Measurements from ENCODE around the gene GPATCH8. TPM values are rescaled to one million over a fixed set of nuclear protein-coding genes. Genes with fewer than 3 reads are reported as not detected.

GPATCH8 gene
- total RNA-seq, 2 experiments from 2014 or later: 76.0 to 76.9 TPM

GRCh38 chr17:44464037-44464436, 39.2 kb downstream of the GPATCH8 start:
- Mint-ChIP-seq H3K27ac (peak overlapping the region; percentile 1), H3K4me3 (no peak overlapping the region), H3K9me3 (no peaks in the 10 kb centered on the region), H3K27me3 (no peaks in the 10 kb centered on the region), H3K36me3 (ENCODE audit: low read depth) (peaks cover 67% of the 10 kb centered on the region), H3K4me1 (ENCODE audit: low read depth) (peaks cover 47% of the 10 kb centered on the region)
- Histone ChIP-seq H3K4me3 (ENCODE audit: low read length) (no peak overlapping the region), H3K36me3 (ENCODE audit: insufficient read depth, low read length) (peaks cover 18% of the 10 kb centered on the region), H3K27ac (ENCODE audit: low read depth in 1 of 2, low read length in 2 of 2) (no peak overlapping the region), H3K9me3 (ENCODE audit: control insufficient read depth in 1 of 2, insufficient read depth in 1 of 2, low read length in 2 of 2) (no peaks in the 10 kb centered on the region), H3K4me1 (ENCODE audit: insufficient read depth, low read length) (no peaks in the 10 kb centered on the region), H3K27me3 (ENCODE audit: control insufficient read depth in 1 of 2, insufficient read depth in 2 of 2, low read length in 2 of 2) (no peaks in the 10 kb centered on the region)
- DNase-seq: no peak
- intact Hi-C loops (cut with DNase I, micrococcal nuclease): no loop called here
- ChIA-PET POLR2A (no interaction called here), CTCF (interaction anchor here (1.1 to 1.2 kb wide), 2 partner anchors 13 to 19 kb away, joined by 3 to 5 read pairs; no protein-coding TSS in a partner anchor)
- no peak for ATAC-seq (ENCODE audit: poor library complexity)
- TF ChIP-seq CTCF (IDR thresholded peaks at IDR 0.05): no peak

DNA sequence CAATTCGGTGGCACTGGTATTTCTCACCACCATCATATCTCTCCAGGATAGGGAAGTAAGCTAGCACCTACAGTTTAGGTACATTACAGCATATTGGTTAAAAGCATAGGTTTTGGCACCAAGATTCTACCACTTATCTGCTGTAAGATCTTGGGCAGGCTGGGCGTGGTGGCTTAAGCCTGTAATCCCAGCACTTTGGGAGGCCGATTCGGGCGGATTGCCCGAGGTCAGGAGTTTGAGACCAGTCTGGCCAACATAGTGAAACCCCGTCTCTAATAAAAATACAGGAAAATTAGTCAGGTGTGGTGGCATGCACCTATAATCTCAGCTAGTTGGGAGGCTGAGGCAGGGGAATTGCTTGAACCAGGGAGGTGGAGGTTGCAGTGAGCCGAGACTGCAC, 51.4 kb downstream of the GPATCH8 start:
- CTCF ChIA-PET: interaction anchor here (1.7 kb wide), 1 partner anchor 13 kb away, joined by 5 read pairs; no protein-coding TSS in a partner anchor
- Mint-ChIP-seq H3K4me1 (ENCODE audit: low read depth) (peaks cover 33% of the 10 kb centered on the region), H3K27ac (no peak overlapping the region)

GRCh38 chr17:44451016-44451627, 52.1 kb downstream of the GPATCH8 start:
- H3K4me1 ChIP-seq (ENCODE audit: insufficient read depth, low read length): peaks cover 2% of the 10 kb centered on the region
- no peak overlapping the region for H3K4me3 ChIP-seq (ENCODE audit: low read length)
- H3K4me3 Mint-ChIP-seq: no peak overlapping the region
- no peaks in the 10 kb centered on the region for H3K27me3 ChIP-seq (ENCODE audit: control insufficient read depth in 1 of 2, insufficient read depth in 2 of 2, low read length in 2 of 2)
- peaks cover 16% of the 10 kb centered on the region for H3K36me3 ChIP-seq (ENCODE audit: insufficient read depth, low read length)
- H3K4me1 Mint-ChIP-seq (ENCODE audit: low read depth): peaks cover 33% of the 10 kb centered on the region
- DNase-seq: no peak
- H3K27me3 Mint-ChIP-seq: no peaks in the 10 kb centered on the region
- H3K9me3 ChIP-seq (ENCODE audit: control insufficient read depth in 1 of 2, insufficient read depth in 1 of 2, low read length in 2 of 2): no peaks in the 10 kb centered on the region
- no peak overlapping the region for H3K27ac ChIP-seq (ENCODE audit: low read depth in 1 of 2, low read length in 2 of 2)
- no peaks in the 10 kb centered on the region for H3K9me3 Mint-ChIP-seq
- ChIA-PET POLR2A (no interaction called here), CTCF (interaction anchor here (1.7 kb wide), 1 partner anchor 13 kb away, joined by 5 read pairs; no protein-coding TSS in a partner anchor)
- ATAC-seq (ENCODE audit: poor library complexity): no peak
- intact Hi-C loops (cut with DNase I, micrococcal nuclease): loop anchor here in 1 of 2 experiments (5.0 kb wide), 1 partner anchor 44 kb away; no protein-coding TSS in a partner anchor
- H3K36me3 Mint-ChIP-seq (ENCODE audit: low read depth): peaks cover 36% of the 10 kb centered on the region
- no peak overlapping the region for H3K27ac Mint-ChIP-seq
- TF ChIP-seq CTCF (IDR thresholded peaks at IDR 0.05): no peak

More for the DNA sequence above, 51.4 kb downstream of the GPATCH8 start:
- Histone ChIP-seq H3K27me3 (ENCODE audit: control insufficient read depth in 1 of 2, insufficient read depth in 2 of 2, low read length in 2 of 2) (no peaks in the 10 kb centered on the region), H3K27ac (ENCODE audit: low read depth in 1 of 2, low read length in 2 of 2) (no peak overlapping the region), H3K36me3 (ENCODE audit: insufficient read depth, low read length) (peaks cover 16% of the 10 kb centered on the region), H3K4me3 (ENCODE audit: low read length) (no peak overlapping the region), H3K9me3 (ENCODE audit: control insufficient read depth in 1 of 2, insufficient read depth in 1 of 2, low read length in 2 of 2) (no peaks in the 10 kb centered on the region), H3K4me1 (ENCODE audit: insufficient read depth, low read length) (peaks cover 2% of the 10 kb centered on the region)
- ATAC-seq (ENCODE audit: poor library complexity) (no peak), DNase-seq (no peak)
- TF ChIP-seq CTCF (IDR thresholded peaks at IDR 0.05): no peak
- H3K36me3 Mint-ChIP-seq (ENCODE audit: low read depth): peaks cover 36% of the 10 kb centered on the region
- H3K27me3 Mint-ChIP-seq: no peaks in the 10 kb centered on the region
- intact Hi-C loops (cut with DNase I, micrococcal nuclease): loop anchor here in 1 of 2 experiments (5.0 kb wide), 1 partner anchor 45 kb away; no protein-coding TSS in a partner anchor
- POLR2A ChIA-PET: no interaction called here
- H3K4me3 Mint-ChIP-seq: no peak overlapping the region
- H3K9me3 Mint-ChIP-seq: no peaks in the 10 kb centered on the region
